Tibial artery (tissue), 4 donors: Measurements from ENCODE around the gene SNX19.

ENCODE experiments used
- DNase-seq, 2 donors: peaks; one replicate each; pipeline ENCODE4 v3.0.0-alpha.2; 2019
- H3K27ac ChIP-seq, 2 donors: fragments of 200-600 bp; sonication (generic) in 1 of 2; 1 replicate in 1 of 2; 2 replicates in 1 of 2; pipeline ENCODE4 v1.5.1; 2018 to 2019; ENCODE audit warnings: mild to moderate bottlenecking in 1 of 2
- H3K27me3 ChIP-seq, 2 donors: fragments of 200-600 bp; sonication (generic) in 1 of 2; one replicate each; pipeline versions ENCODE4 v1.5.1 to v1.6.0; 2016 to 2019
- H3K36me3 ChIP-seq, 3 donors: fragments of 200-600 bp; sonication (generic) in 2 of 3; one replicate each; pipeline ENCODE4 v1.5.1; 2016 to 2019; ENCODE audit warnings: mild to moderate bottlenecking in 2 of 3
- H3K4me1 ChIP-seq, 4 donors: fragments of 200-600 bp; sonication (generic) in 2 of 4; 1 replicate in 3 of 4; 2 replicates in 1 of 4; pipeline ENCODE4 v1.5.1; 2016 to 2019
- H3K4me3 ChIP-seq, 2 donors: fragments of 200-600 bp; sonication (generic) in 1 of 2; 1 replicate in 1 of 2; 2 replicates in 1 of 2; pipeline ENCODE4 v1.5.1; 2018 to 2019; ENCODE audit warnings: mild to moderate bottlenecking in 2 of 2
- H3K9me3 ChIP-seq, 3 donors: fragments of 200-600 bp; sonication (generic) in 1 of 3; one replicate each; pipeline ENCODE4 v1.5.1; 2016 to 2019
- intact Hi-C: fragments of 100-400 bp; cut with DNase I; formaldehyde crosslinking; loops from one replicate; pipeline ENCODE4 v1.15.0; 2023; ENCODE audit warnings: low total_unique reads
- TF ChIP-seq, protein P1 (sequence below), 2 experiments: fragments of 200-600 bp in 1 of 2; fragments of 450-650 bp in 1 of 2; IDR thresholded peaks; one replicate each; pipeline ENCODE4 v1.5.1; 2017 to 2019; ENCODE audit warnings: antibody characterized with exemption in 2 of 2, mild to moderate bottlenecking in 1 of 2, moderate library complexity in 1 of 2

Gene SNX19

DNA sequence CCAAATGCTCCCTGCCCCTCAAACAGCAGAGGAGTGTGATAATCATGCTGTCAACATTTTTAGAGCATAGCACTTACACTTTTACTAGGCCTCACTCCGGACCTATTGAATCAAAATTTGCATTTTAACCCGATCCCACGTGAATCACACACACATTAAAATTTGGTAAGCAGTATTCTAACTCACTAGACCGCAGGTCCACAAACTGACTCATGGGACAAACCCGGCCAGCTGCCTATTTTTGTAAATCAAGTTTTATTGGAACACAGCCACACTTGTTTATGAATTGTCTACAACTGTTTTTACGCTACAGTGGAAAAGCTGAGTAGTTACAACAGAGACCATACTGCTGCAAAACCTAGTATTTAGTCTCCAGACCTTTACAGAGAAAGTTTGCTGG, 43.3 kb downstream of the SNX19 start:
- H3K4me3 ChIP-seq, result no peak overlapping the region
- no peaks in the 10 kb centered on the region for H3K27me3 ChIP-seq
- peaks cover 20 to 50% (median 30%) of the 10 kb centered on the region in 3 donors for H3K36me3 ChIP-seq
- TF ChIP-seq, protein P1, sequence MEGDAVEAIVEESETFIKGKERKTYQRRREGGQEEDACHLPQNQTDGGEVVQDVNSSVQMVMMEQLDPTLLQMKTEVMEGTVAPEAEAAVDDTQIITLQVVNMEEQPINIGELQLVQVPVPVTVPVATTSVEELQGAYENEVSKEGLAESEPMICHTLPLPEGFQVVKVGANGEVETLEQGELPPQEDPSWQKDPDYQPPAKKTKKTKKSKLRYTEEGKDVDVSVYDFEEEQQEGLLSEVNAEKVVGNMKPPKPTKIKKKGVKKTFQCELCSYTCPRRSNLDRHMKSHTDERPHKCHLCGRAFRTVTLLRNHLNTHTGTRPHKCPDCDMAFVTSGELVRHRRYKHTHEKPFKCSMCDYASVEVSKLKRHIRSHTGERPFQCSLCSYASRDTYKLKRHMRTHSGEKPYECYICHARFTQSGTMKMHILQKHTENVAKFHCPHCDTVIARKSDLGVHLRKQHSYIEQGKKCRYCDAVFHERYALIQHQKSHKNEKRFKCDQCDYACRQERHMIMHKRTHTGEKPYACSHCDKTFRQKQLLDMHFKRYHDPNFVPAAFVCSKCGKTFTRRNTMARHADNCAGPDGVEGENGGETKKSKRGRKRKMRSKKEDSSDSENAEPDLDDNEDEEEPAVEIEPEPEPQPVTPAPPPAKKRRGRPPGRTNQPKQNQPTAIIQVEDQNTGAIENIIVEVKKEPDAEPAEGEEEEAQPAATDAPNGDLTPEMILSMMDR (IDR thresholded peaks at IDR 0.05), result no peak
- H3K9me3 ChIP-seq, result no peaks in the 10 kb centered on the region
- intact Hi-C loops, result no loop called here
- H3K4me1 ChIP-seq, result peaks cover 0 to 57% (median 25%) of the 10 kb centered on the region in 4 donors
- DNase-seq, result no peak
- H3K27ac ChIP-seq, result peak overlapping the region; percentile 70 to 73

DNA sequence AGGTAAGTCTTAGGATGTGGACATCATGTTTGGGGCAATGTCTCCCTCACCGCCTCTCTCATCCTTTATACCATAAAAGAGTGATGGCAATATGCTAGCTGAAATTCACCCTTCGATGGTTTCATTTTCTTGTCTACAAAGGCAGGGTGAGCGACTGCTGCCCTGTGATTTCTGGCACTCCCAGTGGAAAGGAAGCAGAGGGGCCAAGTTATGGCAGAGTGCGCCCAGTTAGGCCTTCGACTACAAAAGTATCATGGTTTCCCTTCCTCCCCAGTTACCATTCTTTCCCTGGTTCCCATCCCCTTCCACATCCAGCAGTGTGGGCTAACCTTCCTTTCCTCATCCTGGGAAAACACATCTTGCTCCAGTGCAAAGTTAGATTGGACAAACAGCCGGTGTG, 43.8 kb downstream of the SNX19 start:
- DNase-seq, result no peak
- peaks cover 0 to 55% (median 24%) of the 10 kb centered on the region in 4 donors for H3K4me1 ChIP-seq
- H3K27ac ChIP-seq, result peak overlapping the region; percentile 70 to 73
- H3K27me3 ChIP-seq, result no peaks in the 10 kb centered on the region
- intact Hi-C loops, result no loop called here
- H3K4me3 ChIP-seq, result no peak overlapping the region
- TF ChIP-seq, protein P1 (IDR thresholded peaks at IDR 0.05), result no peak
- peaks cover 18 to 46% (median 25%) of the 10 kb centered on the region in 3 donors for H3K36me3 ChIP-seq
- no peaks in the 10 kb centered on the region for H3K9me3 ChIP-seq

DNA sequence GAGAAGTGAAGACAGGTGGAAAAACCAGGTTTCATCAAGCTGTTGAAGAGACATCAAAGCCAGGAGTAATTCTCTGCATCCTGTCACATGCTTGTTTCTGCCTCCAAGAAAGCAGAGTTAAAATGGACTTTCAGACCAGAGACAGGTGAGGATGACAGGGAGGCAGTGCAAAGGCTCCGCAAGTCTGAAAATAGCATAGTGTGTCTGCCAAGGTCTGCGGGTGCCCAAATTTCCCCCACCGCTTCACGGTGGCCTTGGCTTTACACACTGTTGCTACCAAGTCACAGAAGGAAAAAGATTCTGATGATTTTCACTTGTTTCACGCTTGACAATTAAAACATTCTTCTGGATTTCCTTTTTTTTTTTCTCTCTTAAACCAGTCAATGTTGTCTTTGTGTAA, 44.2 kb downstream of the SNX19 start:
- H3K27ac ChIP-seq, result peak overlapping the region; percentile 70 to 73
- intact Hi-C loops, result no loop called here

DNA sequence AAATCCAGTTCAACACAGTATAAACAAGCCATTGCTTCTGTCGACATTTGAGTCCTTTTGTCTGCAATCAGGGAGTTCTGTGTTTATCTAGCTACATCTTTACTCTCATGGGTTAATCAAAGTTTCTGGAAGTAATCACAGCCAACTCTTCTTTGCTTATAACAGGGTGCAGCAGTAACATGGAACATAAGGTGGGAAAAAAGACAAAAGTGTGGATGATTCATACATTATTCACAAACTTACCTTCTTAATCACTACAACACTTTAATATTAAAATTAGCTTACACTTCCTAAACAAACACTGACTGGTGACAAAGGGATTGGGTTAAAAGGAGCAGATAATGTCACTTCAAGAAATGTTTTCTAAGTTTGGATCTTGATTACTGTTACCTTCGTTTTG, 44.7 kb downstream of the SNX19 start:
- TF ChIP-seq, protein P1 (IDR thresholded peaks at IDR 0.05), result no peak
- intact Hi-C loops, result no loop called here
- Histone ChIP-seq H3K27ac (peak overlapping the region; percentile 70 to 73), H3K9me3 (no peaks in the 10 kb centered on the region), H3K4me1 (peaks cover 0 to 56% (median 27%) of the 10 kb centered on the region in 4 donors), H3K36me3 (peaks cover 9 to 37% (median 17%) of the 10 kb centered on the region in 3 donors), H3K27me3 (no peaks in the 10 kb centered on the region), H3K4me3 (no peak overlapping the region)
- no peak for DNase-seq

More for the DNA sequence above, 44.2 kb downstream of the SNX19 start:
- Histone ChIP-seq H3K4me3 (no peak overlapping the region), H3K9me3 (no peaks in the 10 kb centered on the region), H3K27me3 (no peaks in the 10 kb centered on the region), H3K4me1 (peaks cover 0 to 55% (median 24%) of the 10 kb centered on the region in 4 donors), H3K36me3 (peaks cover 14 to 42% (median 21%) of the 10 kb centered on the region in 3 donors)
- TF ChIP-seq, protein P1 (IDR thresholded peaks at IDR 0.05), result no peak
- DNase-seq, result no peak

DNA sequence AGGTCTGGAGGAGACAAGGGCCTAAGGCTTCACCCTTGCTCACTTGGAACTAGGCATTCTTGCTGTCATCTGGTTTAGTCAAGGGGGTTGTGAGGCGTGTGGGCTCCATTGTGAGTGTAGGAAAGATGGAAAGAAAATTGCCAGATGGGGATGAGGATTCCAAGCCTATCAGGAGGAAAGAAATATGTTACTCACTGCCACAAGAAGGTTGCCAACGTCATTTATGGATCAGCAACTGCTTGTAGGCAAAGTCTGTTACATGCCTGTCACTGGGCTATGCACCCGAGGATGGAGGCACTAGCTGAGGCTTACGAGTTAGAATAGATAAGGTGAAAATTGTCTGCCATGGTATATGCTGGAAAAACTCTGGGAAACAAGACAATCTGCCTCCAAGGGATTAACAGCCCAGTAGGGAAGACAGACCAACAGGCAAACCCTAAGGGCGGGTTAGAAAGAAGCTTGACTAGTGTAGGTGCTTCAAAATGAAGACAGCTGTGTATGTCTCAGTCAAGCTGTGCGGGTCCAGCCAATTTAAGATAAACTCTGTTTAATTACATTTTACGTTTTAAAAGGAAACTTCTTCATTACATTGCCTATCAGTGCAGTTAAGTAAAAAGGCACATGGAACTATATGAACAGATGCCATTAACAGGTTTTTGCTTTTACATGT, 47.4 kb downstream of the SNX19 start:
- H3K36me3 ChIP-seq, result peaks cover 0 to 11% (median 5%) of the 10 kb centered on the region in 3 donors
- peaks cover 0 to 73% (median 44%) of the 10 kb centered on the region in 4 donors for H3K4me1 ChIP-seq
- no peaks in the 10 kb centered on the region for H3K9me3 ChIP-seq
- TF ChIP-seq, protein P1 (IDR thresholded peaks at IDR 0.05), result no peak
- peak overlapping the region; percentile 78 to 82 for H3K27ac ChIP-seq
- intact Hi-C loops, result no loop called here
- no peaks in the 10 kb centered on the region for H3K27me3 ChIP-seq
- H3K4me3 ChIP-seq, result no peak overlapping the region
- DNase-seq, result no peak
